GM19099 (cell line): ENCODE measurements around the gene NCAM2.

Experiments used
- POLR2A ChIP-seq: IDR thresholded peaks from 3 replicates; pipeline ENCODE4 v1.6.1; 2011; ENCODE audit warnings: low read depth; ENCODE audit not compliant: insufficient read length; ENCODE audit errors: extremely low read depth

Gene NCAM2

DNA sequence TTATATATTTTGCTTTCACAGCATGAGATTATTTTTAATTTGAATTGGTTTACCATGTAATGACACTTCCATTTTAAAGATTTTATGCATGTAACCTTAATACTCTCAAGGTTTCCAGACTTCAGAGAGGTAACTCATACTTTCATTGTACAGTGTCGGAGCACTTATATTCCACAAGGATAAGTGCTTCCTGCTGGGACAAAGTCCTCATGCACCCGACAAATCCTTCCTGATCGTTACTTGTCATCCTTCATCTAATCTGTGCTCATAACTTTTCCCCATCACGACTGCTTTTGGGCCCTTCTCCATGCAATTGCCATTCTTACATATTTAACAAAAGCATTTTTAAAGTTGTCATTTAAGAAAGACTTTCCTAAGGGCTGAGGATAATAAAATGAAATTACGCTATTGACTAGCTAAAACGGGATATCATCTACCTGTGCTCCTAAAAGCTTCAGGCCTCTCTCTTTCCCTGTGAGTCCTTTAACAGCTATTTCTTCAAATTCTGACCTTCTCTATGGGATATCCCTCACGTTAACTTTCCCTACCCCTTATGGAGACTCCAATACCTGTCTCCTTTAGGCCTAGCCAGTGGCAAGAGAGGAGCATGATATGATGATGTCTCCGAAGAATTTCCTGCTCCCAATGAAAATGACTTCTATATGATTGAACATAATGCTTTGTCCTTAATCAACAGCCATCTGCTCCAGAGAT, 59.3 kb downstream of the NCAM2 start:
- TF ChIP-seq POLR2A, result no peak

DNA sequence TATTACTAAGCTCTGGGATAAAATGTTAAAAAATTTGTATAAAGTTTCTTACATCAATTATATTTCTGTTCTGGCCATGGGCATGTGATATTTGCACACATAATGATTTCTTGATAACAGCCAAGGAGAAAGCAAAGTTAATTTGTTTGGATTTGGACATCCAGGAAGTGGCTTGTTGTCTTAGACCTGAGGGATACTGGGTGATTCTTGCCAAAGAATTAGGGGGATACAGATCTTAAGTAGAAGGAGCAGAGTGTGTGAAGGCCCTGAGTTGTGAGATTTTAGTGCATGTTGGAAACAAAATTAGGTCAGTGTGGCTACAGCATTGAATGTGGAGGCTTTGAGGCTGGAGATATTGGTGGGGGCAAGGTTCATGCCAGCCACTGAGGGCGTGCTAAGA, 65.6 kb downstream of the NCAM2 start:
- no peak for TF ChIP-seq POLR2A

DNA sequence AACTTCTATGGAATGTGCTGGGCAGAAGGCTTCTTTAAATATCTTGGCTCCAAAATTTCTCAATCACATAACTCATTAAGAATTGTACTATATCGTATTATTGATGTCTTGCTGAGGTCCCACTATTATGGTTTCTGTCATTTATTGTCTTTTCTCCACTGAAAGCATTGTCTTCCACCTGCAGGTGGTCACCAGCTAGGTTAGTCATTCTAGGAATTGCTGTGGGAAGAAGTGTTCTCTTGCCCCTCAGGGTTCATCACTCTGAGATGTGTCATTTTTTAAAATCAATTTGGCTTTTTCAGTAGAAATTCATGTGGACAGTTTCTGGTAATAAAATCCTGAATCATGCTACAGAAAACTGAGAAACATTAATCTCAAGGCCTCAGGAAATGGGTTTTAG, 66.1 kb downstream of the NCAM2 start:
- TF ChIP-seq POLR2A, result no peak

- TF ChIP-seq POLR2A, result no peak
Measured at GRCh38 chr21:21067375-21067774, 69.2 kb downstream of the NCAM2 start.

- no peak for TF ChIP-seq POLR2A
Measured at GRCh38 chr21:21074305-21074704, 76.1 kb downstream of the NCAM2 start.

- TF ChIP-seq POLR2A, result no peak
Measured at GRCh38 chr21:21076051-21076450, 77.8 kb downstream of the NCAM2 start.

GRCh38 chr21:21076491-21076890, 78.3 kb downstream of the NCAM2 start:
- TF ChIP-seq POLR2A, result no peak

GRCh38 chr21:21079646-21080045, 81.4 kb downstream of the NCAM2 start:
- TF ChIP-seq POLR2A, result no peak

GRCh38 chr21:21084179-21084578, 86.0 kb downstream of the NCAM2 start:
- TF ChIP-seq POLR2A, result no peak

- no peak for TF ChIP-seq POLR2A
Measured at GRCh38 chr21:21085206-21085605, 87.0 kb downstream of the NCAM2 start.

GRCh38 chr21:21096956-21097355, 98.7 kb downstream of the NCAM2 start:
- TF ChIP-seq POLR2A, result no peak

DNA sequence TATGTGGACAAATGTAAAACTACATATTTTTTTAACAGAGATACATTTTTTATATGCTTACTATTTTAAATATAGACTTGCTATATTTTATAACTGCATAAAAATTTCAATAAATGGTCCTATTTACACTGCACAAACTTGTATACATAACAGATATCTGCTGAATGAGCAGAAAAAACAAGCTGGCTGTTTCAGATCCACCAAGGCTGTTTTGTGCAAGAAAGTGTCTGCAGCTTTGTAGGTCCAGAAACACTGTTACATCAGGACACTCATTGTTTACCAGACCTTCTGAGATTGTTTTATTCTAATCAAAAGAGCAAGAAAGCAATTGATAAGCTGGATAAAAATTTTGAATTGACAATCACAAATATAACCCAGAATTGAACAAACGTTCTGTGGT, 99.3 kb downstream of the NCAM2 start:
- no peak for TF ChIP-seq POLR2A

GRCh38 chr21:21101911-21102310, 103.7 kb downstream of the NCAM2 start:
- no peak for TF ChIP-seq POLR2A

- no peak for TF ChIP-seq POLR2A
Measured at GRCh38 chr21:21102896-21103295, 104.7 kb downstream of the NCAM2 start.

GRCh38 chr21:21103692-21104091, 105.5 kb downstream of the NCAM2 start:
- no peak for TF ChIP-seq POLR2A

DNA sequence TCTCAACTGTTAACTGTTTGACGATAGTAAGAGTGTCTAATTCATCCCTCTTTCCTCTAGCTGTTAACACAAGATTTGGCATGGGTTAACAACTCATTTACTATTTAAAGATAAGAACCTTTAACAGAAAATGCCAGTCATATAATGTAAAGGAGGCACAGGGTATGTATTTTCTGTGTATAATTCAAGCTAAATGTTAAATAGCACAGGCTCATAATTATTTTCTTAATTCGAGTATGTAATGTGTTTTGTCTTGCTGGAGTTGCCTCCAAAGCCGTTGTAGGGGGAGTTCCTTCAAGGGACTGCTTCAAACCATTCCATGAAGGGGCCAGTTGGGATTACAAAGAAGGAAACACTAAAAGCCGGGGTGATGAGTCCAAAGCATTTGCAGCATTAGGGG, 111.5 kb downstream of the NCAM2 start:
- TF ChIP-seq POLR2A, result no peak

- TF ChIP-seq POLR2A, result no peak
Measured at GRCh38 chr21:21111309-21111920, 113.2 kb downstream of the NCAM2 start.

- no peak for TF ChIP-seq POLR2A
Measured at GRCh38 chr21:21114461-21114860, 116.3 kb downstream of the NCAM2 start.

DNA sequence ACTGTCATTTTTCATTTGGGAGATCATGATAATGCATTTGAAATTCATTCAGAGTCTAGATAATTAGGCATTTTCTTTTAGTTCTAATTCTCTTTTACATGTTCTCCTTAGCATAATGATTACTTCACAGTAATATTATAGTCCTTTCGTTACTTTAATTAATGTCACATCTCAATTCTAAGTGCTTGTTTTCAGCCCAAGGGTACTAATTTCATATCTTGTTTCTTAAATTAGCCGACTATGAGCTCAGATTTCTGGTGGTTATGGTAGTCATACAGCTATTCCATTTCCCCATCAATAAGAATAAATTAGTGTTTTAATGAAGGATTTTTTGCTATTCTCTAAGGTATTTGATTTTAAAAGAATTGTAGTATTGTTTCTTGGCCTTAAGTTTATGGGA, 120.9 kb downstream of the NCAM2 start:
- no peak for TF ChIP-seq POLR2A
